ENCODE data around the gene NCAPD3. TPM values are rescaled to one million over a fixed set of nuclear protein-coding genes. Genes with fewer than 3 reads are reported as not detected.

The NCAPD3 gene
- total RNA-seq, 1 experiment from 2014 or later: 52.2 TPM

GRCh38 chr11:134138376-134138775, 85.4 kb downstream of the NCAPD3 start:
- Histone ChIP-seq H3K4me2 (ENCODE audit: insufficient read depth, insufficient read length, low read length) (no peak overlapping the region), H3K56ac (ENCODE audit: insufficient read length, low read depth, low read length) (no peak overlapping the region), H3K4me1 (ENCODE audit: insufficient read depth, low read length) (no peaks in the 10 kb centered on the region), H2BK20ac (ENCODE audit: low read depth, low read length, poor library complexity, severe bottlenecking) (no peak overlapping the region), H2AFZ (ENCODE audit: low read length) (no peak overlapping the region), H3K23me2 (ENCODE audit: insufficient read length, low read depth, low read length, poor library complexity, severe bottlenecking) (no peaks in the 10 kb centered on the region), H3K27me3 (ENCODE audit: insufficient read depth, low read length) (no peaks in the 10 kb centered on the region), H3K23ac (ENCODE audit: insufficient read length, low read depth, low read length) (no peak overlapping the region), H4K91ac (ENCODE audit: insufficient read length, low read depth, low read length) (no peak overlapping the region), H3K27ac (ENCODE audit: insufficient read length, low read depth, low read length) (no peak overlapping the region), H2BK15ac (ENCODE audit: low read depth, low read length) (no peak overlapping the region), H2BK120ac (ENCODE audit: low read depth, low read length, poor library complexity, severe bottlenecking) (no peak overlapping the region), H3K18ac (ENCODE audit: insufficient read length, low read depth, low read length) (no peak overlapping the region), H3K14ac (ENCODE audit: insufficient read depth, low read length) (no peak overlapping the region), H3K79me1 (ENCODE audit: insufficient read depth, low read depth, low read length, poor library complexity, severe bottlenecking) (no peaks in the 10 kb centered on the region), H3K4ac (ENCODE audit: low read depth, low read length) (no peak overlapping the region), H4K8ac (replicated peaks; ENCODE audit: insufficient read length, low read depth, low read length) (no peak overlapping the region), H3T11ph (ENCODE audit: low read length) (no peak overlapping the region), H2BK5ac (ENCODE audit: insufficient read length, low read length) (no peak overlapping the region), H2AK5ac (ENCODE audit: insufficient read length, low read length) (no peak overlapping the region), H3K79me2 (ENCODE audit: insufficient read depth, low read length) (no peaks in the 10 kb centered on the region), H4K5ac (ENCODE audit: insufficient read length, low read depth, low read length) (no peak overlapping the region), H3K9me3 (ENCODE audit: control insufficient read depth, low read depth, low read length) (peaks cover 10% of the 10 kb centered on the region), H4K20me1 (ENCODE audit: control insufficient read depth, insufficient read depth, insufficient read length) (no peaks in the 10 kb centered on the region), H3K9ac (ENCODE audit: extremely low read depth, insufficient read length, low read length) (no peak overlapping the region), H2BK12ac (ENCODE audit: insufficient read length, low read depth, low read length) (no peak overlapping the region)
- WGBS (ENCODE audit: extremely low coverage, insufficient read length, low lambda C conversion rate): no CpG with 5 or more reads among the region's 9 CpGs
- no peak for DNase-seq
- peaks cover 3 to 5% of the 10 kb centered on the region in 2 experiments; a peak in 3 of 4 replicates for H3K4me1 Mint-ChIP-seq
- H3K27me3 Mint-ChIP-seq (ENCODE audit: low read depth): no peaks in the 10 kb centered on the region; the same call in 1 of the 2 replicates
- peaks cover 44 to 45% of the 10 kb centered on the region in 2 experiments for H3K9me3 Mint-ChIP-seq
- H3K27ac Mint-ChIP-seq: no peak overlapping the region; a peak in 1 of 7 replicates
- H3K36me3 Mint-ChIP-seq (ENCODE audit: insufficient read depth in 1 of 3, low read depth in 3 of 3): peaks cover 45 to 55% (median 54%) of the 10 kb centered on the region in 3 experiments
- no peak overlapping the region for H3K4me3 Mint-ChIP-seq
- TF ChIP-seq CTCF (conservative IDR thresholded peaks at IDR 0.05): no peak
